Stimulated activated naive CD4-positive, alpha-beta T cell (primary cell): ENCODE results near the gene CHADL.
"Not testable (repeated sequence)": the region's sequence is repeated elsewhere in the genome, so short reads cannot be mapped to it uniquely, and the experiment has no call there.

Experiments used
- DNase-seq, 6 experiments: peaks; one replicate each; lab custom pipeline; 2025; lab: John Stamatoyannopoulos, UW

The CHADL gene

DNA sequence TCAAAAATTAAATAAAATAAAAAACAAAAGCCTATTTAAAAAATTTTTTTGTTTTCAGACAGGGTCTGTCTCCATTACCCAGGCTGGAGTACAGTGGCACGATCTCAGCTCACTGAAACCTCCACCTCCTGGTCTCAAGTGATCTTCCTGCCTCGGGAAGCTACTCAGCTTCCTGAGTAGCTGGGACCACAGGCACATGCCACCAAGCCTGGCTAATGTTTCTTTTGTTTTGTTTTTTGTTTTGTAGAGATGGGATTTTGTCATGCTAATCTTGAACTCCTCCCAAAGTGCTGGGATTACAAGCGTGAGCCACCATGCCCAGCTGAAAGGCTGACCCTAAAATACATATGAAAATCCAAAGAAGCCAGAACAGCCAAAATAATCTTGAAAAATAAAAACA is 56.1 kb downstream of the CHADL start:
- DNase-seq, result no peak

DNA sequence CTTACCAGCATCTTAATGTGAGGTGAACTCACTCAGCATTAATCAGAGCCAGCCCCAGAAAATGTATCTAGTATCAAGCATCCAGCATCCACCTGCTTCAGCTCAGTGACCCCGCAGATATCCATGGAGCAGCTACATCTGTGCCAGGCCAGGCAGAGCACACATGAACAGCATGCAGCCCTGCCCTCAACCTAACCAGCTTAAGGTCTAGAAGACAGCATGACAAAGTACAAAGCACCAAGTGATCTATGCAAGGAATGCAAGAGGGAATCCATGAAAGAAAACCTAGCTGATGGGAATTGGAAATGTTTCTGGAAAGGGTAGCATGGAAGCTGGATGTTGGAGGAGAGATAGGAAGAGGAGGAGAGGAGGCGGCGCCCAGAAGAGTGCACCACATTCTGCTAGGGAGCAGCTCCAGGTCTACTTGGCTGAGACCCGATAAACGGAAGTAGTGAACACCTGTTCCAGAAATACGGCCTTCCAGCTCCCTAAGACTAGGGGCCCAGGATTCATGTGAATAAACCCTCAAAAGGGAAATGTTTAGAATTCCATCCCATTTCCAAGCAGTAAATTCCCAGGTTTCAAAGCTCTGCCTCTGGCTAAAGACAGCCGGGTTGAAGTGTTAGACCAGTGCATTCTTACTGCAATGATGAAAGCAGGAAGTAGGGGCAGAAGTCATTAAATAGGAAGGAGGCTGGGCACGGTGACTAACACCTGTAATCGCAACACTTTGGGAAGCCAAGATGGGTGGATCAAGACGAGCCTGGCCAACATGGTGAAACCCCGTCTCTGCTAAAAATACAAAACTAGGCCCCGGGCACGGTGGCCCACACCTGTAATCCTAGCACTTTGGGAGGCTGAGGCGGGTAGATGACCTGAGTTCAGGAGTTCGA is 59.1 kb downstream of the CHADL start:
- DNase-seq, result no peak

DNA sequence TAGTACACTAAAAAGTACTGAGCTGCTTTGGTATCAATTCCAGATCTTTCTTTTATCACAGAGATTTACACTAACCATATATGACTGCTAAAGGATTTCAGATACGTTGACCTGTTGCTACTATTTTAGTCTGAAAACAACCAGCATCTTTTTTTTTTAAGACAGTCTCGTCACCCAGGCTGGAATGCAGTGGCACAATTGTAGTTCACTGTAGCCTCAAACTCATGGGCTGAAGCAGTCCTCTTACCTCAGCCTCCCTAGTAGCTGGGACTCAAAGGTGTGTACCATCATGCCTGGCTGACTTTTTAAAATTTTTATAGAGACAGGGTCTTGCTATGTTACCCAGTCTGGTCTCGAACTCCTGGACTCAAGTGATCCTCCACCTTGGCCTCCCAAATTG is 59.8 kb downstream of the CHADL start:
- DNase-seq, result no peak

DNA sequence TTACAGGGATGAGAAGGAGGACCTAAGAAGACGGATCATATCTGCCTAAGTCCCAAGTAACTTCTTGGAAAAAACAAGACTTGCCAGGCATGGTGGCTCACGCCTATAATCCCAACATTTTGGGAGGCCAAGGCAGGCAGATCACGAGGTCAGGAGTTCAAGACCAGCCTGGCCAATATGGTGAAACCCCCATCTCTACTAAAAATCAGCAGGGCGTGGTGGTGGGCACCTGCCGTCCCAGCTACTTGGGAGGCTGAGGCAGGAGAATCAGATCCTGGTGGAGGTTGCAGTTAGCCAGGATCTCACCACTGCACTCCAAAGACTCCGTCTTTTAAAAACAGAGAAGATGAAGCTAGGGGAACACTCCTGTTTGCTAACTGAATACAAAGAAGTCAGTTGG is 60.4 kb downstream of the CHADL start:
- DNase-seq, result not testable (repeated sequence)
